TTC549 (cell line): ENCODE data around the gene TMEM235.
"Not testable (repeated sequence)": the region's sequence is repeated elsewhere in the genome, so short reads cannot be mapped to it uniquely, and the experiment has no call there.

Experiments
- FAIRE-seq: peaks from 2 replicates; lab custom pipeline; 2012; peaks lifted over from hg19 to GRCh38; lab: Jason Lieb, UNC

The TMEM235 gene

GRCh38 chr17:78219396-78220150, 11.9 kb upstream of the TMEM235 start:
- no peak for FAIRE-seq

- FAIRE-seq: no peak
Observed at GRCh38 chr17:78223061-78223460, 8.4 kb upstream of the TMEM235 start.

- no peak for FAIRE-seq
Observed at GRCh38 chr17:78223765-78224164, 7.7 kb upstream of the TMEM235 start.

GRCh38 chr17:78224231-78225087, 7.0 kb upstream of the TMEM235 start:
- no peak for FAIRE-seq

- FAIRE-seq: no peak
Observed at GRCh38 chr17:78225088-78225865, 6.2 kb upstream of the TMEM235 start.

- FAIRE-seq: no peak
Observed at GRCh38 chr17:78226055-78226758, 5.2 kb upstream of the TMEM235 start.

- FAIRE-seq: no peak
Observed at GRCh38 chr17:78226759-78227454, 4.5 kb upstream of the TMEM235 start.

- no peak for FAIRE-seq
Observed at GRCh38 chr17:78227455-78227916, 3.9 kb upstream of the TMEM235 start.

- FAIRE-seq: no peak
Observed at GRCh38 chr17:78228176-78228575, 3.3 kb upstream of the TMEM235 start.

- FAIRE-seq: no peak
Observed at GRCh38 chr17:78230252-78230962, 1.0 kb upstream of the TMEM235 start.

GRCh38 chr17:78231991-78232858, 794 bp downstream of the TMEM235 start:
- FAIRE-seq: no peak

GRCh38 chr17:78232859-78233173, 1.4 kb downstream of the TMEM235 start:
- no peak for FAIRE-seq

GRCh38 chr17:78233678-78234077, 2.2 kb downstream of the TMEM235 start:
- FAIRE-seq: no peak

- no peak for FAIRE-seq
Observed at GRCh38 chr17:78234261-78234865, 2.9 kb downstream of the TMEM235 start.

- FAIRE-seq: not testable (repeated sequence)
Observed at GRCh38 chr17:78235022-78235421, 3.6 kb downstream of the TMEM235 start.

- no peak for FAIRE-seq
Observed at GRCh38 chr17:78235885-78236284, 4.5 kb downstream of the TMEM235 start.

GRCh38 chr17:78236362-78237127, 5.1 kb downstream of the TMEM235 start:
- FAIRE-seq: no peak

- FAIRE-seq: no peak
Observed at GRCh38 chr17:78237401-78238012, 6.1 kb downstream of the TMEM235 start.
